ENCODE data around the gene ZBTB33.

Gene ZBTB33

DNA sequence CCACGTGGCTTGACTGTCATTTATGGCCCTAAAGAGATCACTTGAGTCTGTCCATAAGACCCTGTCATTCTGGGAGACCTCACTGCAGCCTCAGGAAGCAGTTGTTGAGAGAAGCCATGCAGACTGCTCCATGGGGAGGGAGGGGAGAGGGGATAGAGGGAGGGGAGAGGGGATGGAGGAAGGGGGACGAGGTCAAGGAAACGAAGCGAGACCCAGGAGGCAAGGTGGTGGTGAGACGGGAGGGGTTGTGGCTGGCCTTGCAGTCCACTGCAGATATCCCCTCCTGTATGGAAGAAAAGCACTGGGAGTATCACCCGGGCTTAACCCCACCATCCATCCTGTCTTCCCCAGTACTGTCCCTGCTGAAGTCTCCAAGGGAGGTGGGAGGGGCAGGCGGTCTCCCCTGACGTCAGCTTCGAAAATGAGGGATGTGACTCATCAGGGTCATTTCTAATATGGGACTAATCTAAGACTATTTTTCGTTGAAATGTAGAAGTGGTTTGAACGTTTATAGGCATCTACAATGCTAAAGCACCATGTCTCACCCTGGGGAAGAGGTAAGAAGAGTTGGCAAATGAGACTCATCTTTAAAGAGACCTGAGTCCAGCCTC, 55.0 kb downstream of the ZBTB33 start:
- H3K36me3 ChIP-seq (ENCODE audit: control insufficient read depth, insufficient read depth, low read length), result no peaks in the 10 kb centered on the region
- H3K27me3 ChIP-seq (ENCODE audit: control insufficient read depth, insufficient read depth, low read length), result peaks cover 23% of the 10 kb centered on the region; the same call in 1 of the 2 replicates
- no peak overlapping the region; the same call in 1 of the 2 replicates for H3K4me3 ChIP-seq (ENCODE audit: low read length)
- no peaks in the 10 kb centered on the region for H3K9me3 ChIP-seq (ENCODE audit: control insufficient read depth, insufficient read depth, low read length)
- H3K4me1 ChIP-seq (ENCODE audit: control insufficient read depth, insufficient read depth, low read length), result no peaks in the 10 kb centered on the region
- H3K27ac ChIP-seq (ENCODE audit: low read length), result no peak overlapping the region
- no peak for DNase-seq (ENCODE audit: low read depth, low spot score)
- no CpG with 5 or more reads among the region's 11 CpGs for WGBS (ENCODE audit: insufficient coverage, insufficient read length)

DNA sequence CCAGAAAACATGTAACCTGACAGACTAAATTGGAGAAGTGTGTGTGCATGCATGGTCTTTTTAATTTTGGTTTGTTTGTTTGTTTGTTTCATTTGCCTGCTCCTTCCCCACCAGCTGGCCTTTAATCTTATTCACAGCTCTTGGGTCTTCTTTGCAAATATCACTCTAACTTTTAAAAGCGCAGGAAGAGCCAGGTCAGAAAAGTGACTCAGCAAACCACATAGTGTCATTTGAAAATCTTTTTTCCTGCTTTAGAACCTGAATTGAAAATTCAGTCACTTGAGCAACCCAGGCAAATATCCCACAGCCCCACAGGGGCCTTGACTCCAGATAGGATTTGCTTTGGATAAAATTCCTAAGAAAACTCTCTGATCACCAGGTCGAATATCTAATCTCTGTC, 56.0 kb downstream of the ZBTB33 start:
- no peak overlapping the region for H3K27ac ChIP-seq (ENCODE audit: low read length)
- no peak overlapping the region for H3K4me3 ChIP-seq (ENCODE audit: low read length)
- DNase-seq (ENCODE audit: low read depth, low spot score), result no peak
- peaks cover 25% of the 10 kb centered on the region; the same call in 1 of the 2 replicates for H3K27me3 ChIP-seq (ENCODE audit: control insufficient read depth, insufficient read depth, low read length)
- no peaks in the 10 kb centered on the region for H3K4me1 ChIP-seq (ENCODE audit: control insufficient read depth, insufficient read depth, low read length)
- no peaks in the 10 kb centered on the region for H3K9me3 ChIP-seq (ENCODE audit: control insufficient read depth, insufficient read depth, low read length)
- no peaks in the 10 kb centered on the region for H3K36me3 ChIP-seq (ENCODE audit: control insufficient read depth, insufficient read depth, low read length)
- WGBS (ENCODE audit: insufficient coverage, insufficient read length), result no CpG with 5 or more reads among the region's 2 CpGs
